Measurements from ENCODE around the gene CNTN5.

DNA sequence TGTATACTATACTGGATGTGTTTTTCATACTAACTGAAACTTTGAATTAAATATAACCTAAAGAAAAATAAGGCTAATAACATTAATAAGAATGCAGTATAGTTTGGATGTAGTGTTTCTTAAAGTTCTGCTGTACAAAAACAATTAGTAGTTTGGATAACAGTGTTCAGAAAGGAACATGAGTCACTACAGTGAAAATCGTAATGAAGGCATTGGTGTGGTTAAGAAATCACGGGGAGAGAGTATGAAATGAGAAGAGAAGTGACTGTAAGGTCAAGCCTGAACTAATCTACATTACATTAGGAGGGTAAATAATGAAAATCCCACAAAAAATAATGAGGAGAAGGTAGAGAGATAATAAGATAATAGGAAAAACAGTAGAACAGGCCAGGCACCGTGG, 939.8 kb downstream of the CNTN5 start:
- TF ChIP-seq CTCF (conservative IDR thresholded peaks at IDR 0.05; ENCODE audit: low read depth, low read length): no peak
- no peak for TF ChIP-seq EZH2 (IDR thresholded peaks at IDR 0.05; ENCODE audit: low read length, unreplicated experiment)
